Measurements from ENCODE around the gene DLG2.

DNA sequence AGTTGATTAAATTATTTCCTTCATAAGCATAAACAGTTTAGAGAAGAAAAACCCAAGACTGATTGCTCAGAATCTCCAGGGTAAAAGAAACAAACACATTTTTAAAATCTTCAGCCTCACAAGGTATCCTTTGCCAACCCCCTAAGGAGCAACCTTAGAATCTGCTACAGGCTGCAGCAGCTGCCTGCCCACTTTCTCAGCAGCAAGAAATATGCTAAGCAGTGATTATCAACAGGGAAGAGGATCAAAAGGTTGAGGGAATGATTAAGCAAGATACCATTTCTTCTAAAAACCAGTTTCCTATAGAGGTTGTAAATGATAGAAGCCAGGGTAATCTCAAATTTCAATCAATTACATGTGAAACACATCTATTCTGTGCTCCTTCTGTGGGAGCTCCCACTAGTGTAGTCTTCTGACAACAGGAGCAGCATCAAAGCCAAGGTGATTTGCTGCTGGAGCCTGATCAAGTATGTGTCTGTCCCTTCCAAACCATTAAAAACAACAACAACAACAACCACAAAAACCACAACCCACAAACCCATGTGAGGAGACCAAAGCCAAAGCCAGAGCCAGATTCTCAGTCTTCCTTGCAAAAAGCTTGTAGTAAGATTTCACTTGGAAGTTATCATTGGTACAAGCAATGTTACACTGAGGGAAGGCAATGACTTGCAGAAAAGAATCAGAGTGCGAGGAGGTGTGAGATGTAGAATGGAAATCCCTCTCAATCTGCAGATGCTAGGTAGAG lies 761.2 kb downstream of the DLG2 start:
- TF ChIP-seq POLR2AphosphoS5 (IDR thresholded peaks at IDR 0.05; ENCODE audit: low read depth, low read length) (no peak), TAF1 (IDR thresholded peaks at IDR 0.05; ENCODE audit: borderline replicate concordance, insufficient read depth, low read length) (no peak), SIN3A (IDR thresholded peaks at IDR 0.05; ENCODE audit: borderline replicate concordance, insufficient read depth, low read length) (no peak), FOXP2 (optimal IDR thresholded peaks at IDR 0.05; ENCODE audit: borderline replicate concordance, extremely low read depth, extremely low read length, insufficient read depth) (no peak)
- TF ChIP-seq, protein P1, sequence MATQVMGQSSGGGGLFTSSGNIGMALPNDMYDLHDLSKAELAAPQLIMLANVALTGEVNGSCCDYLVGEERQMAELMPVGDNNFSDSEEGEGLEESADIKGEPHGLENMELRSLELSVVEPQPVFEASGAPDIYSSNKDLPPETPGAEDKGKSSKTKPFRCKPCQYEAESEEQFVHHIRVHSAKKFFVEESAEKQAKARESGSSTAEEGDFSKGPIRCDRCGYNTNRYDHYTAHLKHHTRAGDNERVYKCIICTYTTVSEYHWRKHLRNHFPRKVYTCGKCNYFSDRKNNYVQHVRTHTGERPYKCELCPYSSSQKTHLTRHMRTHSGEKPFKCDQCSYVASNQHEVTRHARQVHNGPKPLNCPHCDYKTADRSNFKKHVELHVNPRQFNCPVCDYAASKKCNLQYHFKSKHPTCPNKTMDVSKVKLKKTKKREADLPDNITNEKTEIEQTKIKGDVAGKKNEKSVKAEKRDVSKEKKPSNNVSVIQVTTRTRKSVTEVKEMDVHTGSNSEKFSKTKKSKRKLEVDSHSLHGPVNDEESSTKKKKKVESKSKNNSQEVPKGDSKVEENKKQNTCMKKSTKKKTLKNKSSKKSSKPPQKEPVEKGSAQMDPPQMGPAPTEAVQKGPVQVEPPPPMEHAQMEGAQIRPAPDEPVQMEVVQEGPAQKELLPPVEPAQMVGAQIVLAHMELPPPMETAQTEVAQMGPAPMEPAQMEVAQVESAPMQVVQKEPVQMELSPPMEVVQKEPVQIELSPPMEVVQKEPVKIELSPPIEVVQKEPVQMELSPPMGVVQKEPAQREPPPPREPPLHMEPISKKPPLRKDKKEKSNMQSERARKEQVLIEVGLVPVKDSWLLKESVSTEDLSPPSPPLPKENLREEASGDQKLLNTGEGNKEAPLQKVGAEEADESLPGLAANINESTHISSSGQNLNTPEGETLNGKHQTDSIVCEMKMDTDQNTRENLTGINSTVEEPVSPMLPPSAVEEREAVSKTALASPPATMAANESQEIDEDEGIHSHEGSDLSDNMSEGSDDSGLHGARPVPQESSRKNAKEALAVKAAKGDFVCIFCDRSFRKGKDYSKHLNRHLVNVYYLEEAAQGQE (IDR thresholded peaks at IDR 0.05; ENCODE audit: insufficient read depth in 1 of 2, low read depth in 2 of 2, low read length in 2 of 2), result no peak
